ENCODE data around the gene MRPL12.
A peak's percentile ranks its signal among the peaks of the same experiment; 100 is the strongest.

MRPL12 gene

GRCh38 chr17:81666342-81667191 is 36.6 kb upstream of the MRPL12 start, which contains the start of the genes CCDC137 and OXLD1:
Gene CCDC137 (plus strand): TSS chr17:81666737. CDS start chr17:81666767, 30 bp downstream.
Gene OXLD1 (minus strand): TSS chr17:81666605. CDS start chr17:81666577, 28 bp downstream.
- peaks cover 17% of the 10 kb centered on the region for H3K36me3 Mint-ChIP-seq (ENCODE audit: low read depth)
- peak within 1 kb of the TSS; percentile 88 to 96 (median 94) for H3K27ac Mint-ChIP-seq
- H3K4me3 Mint-ChIP-seq, result peak within 1 kb of the TSS; percentile 92 to 95 (median 94)
- TF ChIP-seq CTCF (IDR thresholded peaks at IDR 0.05; ENCODE audit: unreplicated experiment in 3 of 3), result no peak
- H3K27me3 Mint-ChIP-seq (ENCODE audit: low read depth), result no peaks in the 10 kb centered on the region
- no peaks in the 10 kb centered on the region for H3K9me3 Mint-ChIP-seq
- peaks cover 21% of the 10 kb centered on the region for H3K4me1 Mint-ChIP-seq

GRCh38 chr17:81667754-81668153 is 35.4 kb upstream of the MRPL12 start:
- Mint-ChIP-seq H3K36me3 (ENCODE audit: low read depth) (peaks cover 24% of the 10 kb centered on the region), H3K4me3 (peak overlapping the region; percentile 88 to 95 (median 94)), H3K4me1 (peaks cover 21% of the 10 kb centered on the region), H3K27ac (no peak overlapping the region), H3K27me3 (ENCODE audit: low read depth) (no peaks in the 10 kb centered on the region), H3K9me3 (no peaks in the 10 kb centered on the region)
- no peak for TF ChIP-seq CTCF (IDR thresholded peaks at IDR 0.05; ENCODE audit: unreplicated experiment in 3 of 3)

- Mint-ChIP-seq H3K36me3 (ENCODE audit: low read depth) (peaks cover 32% of the 10 kb centered on the region), H3K9me3 (no peaks in the 10 kb centered on the region), H3K4me3 (no peak overlapping the region), H3K4me1 (peaks cover 5% of the 10 kb centered on the region), H3K27ac (no peak overlapping the region), H3K27me3 (ENCODE audit: low read depth) (no peaks in the 10 kb centered on the region)
- TF ChIP-seq CTCF (IDR thresholded peaks at IDR 0.05; ENCODE audit: unreplicated experiment in 3 of 3), result no peak
Observed at GRCh38 chr17:81672504-81672903, 30.7 kb upstream of the MRPL12 start.

- H3K9me3 Mint-ChIP-seq, result no peaks in the 10 kb centered on the region
- H3K36me3 Mint-ChIP-seq (ENCODE audit: low read depth), result peaks cover 28% of the 10 kb centered on the region
- H3K27ac Mint-ChIP-seq, result no peak overlapping the region
- H3K4me1 Mint-ChIP-seq, result peaks cover under 1% of the 10 kb centered on the region
- TF ChIP-seq CTCF (IDR thresholded peaks at IDR 0.05; ENCODE audit: unreplicated experiment in 3 of 3), result no peak
- no peak overlapping the region for H3K4me3 Mint-ChIP-seq
- H3K27me3 Mint-ChIP-seq (ENCODE audit: low read depth), result no peaks in the 10 kb centered on the region
Observed at GRCh38 chr17:81672954-81673353, 30.2 kb upstream of the MRPL12 start.

- Mint-ChIP-seq H3K27me3 (ENCODE audit: low read depth) (no peaks in the 10 kb centered on the region), H3K27ac (no peak overlapping the region), H3K9me3 (no peaks in the 10 kb centered on the region), H3K4me3 (no peak overlapping the region), H3K4me1 (no peaks in the 10 kb centered on the region), H3K36me3 (ENCODE audit: low read depth) (peaks cover 23% of the 10 kb centered on the region)
- no peak for TF ChIP-seq CTCF (IDR thresholded peaks at IDR 0.05; ENCODE audit: unreplicated experiment in 3 of 3)
Observed at GRCh38 chr17:81673561-81674258, 29.5 kb upstream of the MRPL12 start.

Data from nephron (organoid).